A549 (cell line): Measurements from ENCODE around the gene VIL1.

Source experiments
- CEBPB ChIP-seq, 2 experiments: fragments of >200 bp in 1 of 2; sonication (Bioruptor Twin) in 1 of 2; formaldehyde crosslinking in 1 of 2; IDR thresholded peaks; 2 replicates each; pipeline ENCODE4 v1.6.1; 2012 to 2016
- CTCF ChIP-seq: fragments of >200 bp; sonication (Bioruptor Twin); formaldehyde crosslinking; IDR thresholded peaks from 3 replicates; pipeline ENCODE4 v1.5.1; 2016
- FOSL2 ChIP-seq, 2 experiments: fragments of 450-650 bp in 1 of 2; fragments of >200 bp in 1 of 2; sonication (Bioruptor Twin) in 1 of 2; formaldehyde crosslinking; IDR thresholded peaks; 2 replicates each; pipeline versions ENCODE4 v1.5.0 to v1.6.1; 2016 to 2020; ENCODE audit warnings: mild to moderate bottlenecking in 1 of 2, moderate library complexity in 1 of 2
- HDAC2 ChIP-seq: fragments of 200-600 bp; sonication (generic); IDR thresholded peaks from 2 replicates; pipeline ENCODE4 v1.6.1; 2016
- JUNB ChIP-seq: fragments of >200 bp; sonication (Bioruptor Twin); formaldehyde crosslinking; IDR thresholded peaks from 2 replicates; pipeline ENCODE4 v1.6.1; 2016
- MAFK ChIP-seq: fragments of 450-650 bp; IDR thresholded peaks from 2 replicates; pipeline ENCODE4 v1.6.1; 2014; ENCODE audit not compliant: partially characterized antibody
- POLR2A ChIP-seq: IDR thresholded peaks from 2 replicates; pipeline ENCODE4 v1.6.1; 2012; ENCODE audit warnings: mild to moderate bottlenecking, low read length
- RAD21 ChIP-seq, 2 experiments: fragments of >200 bp in 1 of 2; sonication (Bioruptor Twin) in 1 of 2; formaldehyde crosslinking in 1 of 2; IDR thresholded peaks in 1 of 2; conservative IDR thresholded peaks in 1 of 2; 2 replicates in 1 of 2; 3 replicates in 1 of 2; pipeline ENCODE4 v1.6.1; 2012 to 2018; ENCODE audit warnings: inconsistent platforms in 1 of 2
- TFCP2L1 ChIP-seq: fragments of 250-450 bp; sonication (Bioruptor Pico); IDR thresholded peaks from 2 replicates; pipeline ENCODE4 v1.5.0; 2021; ENCODE audit warnings: mild to moderate bottlenecking

- no peak for TF ChIP-seq CTCF
- no peak for TF ChIP-seq FOSL2 (IDR thresholded peaks at IDR 0.05)
- TF ChIP-seq FOSL2 (CRISPR knock-in tag; IDR thresholded peaks at IDR 0.05): no peak
- no peak for TF ChIP-seq TFCP2L1 (CRISPR knock-in tag)
- no peak for TF ChIP-seq CEBPB (IDR thresholded peaks at IDR 0.05)
- no peak for TF ChIP-seq MAFK
- TF ChIP-seq HDAC2: no peak
- no peak for TF ChIP-seq POLR2A
- TF ChIP-seq RAD21 (conservative IDR thresholded peaks at IDR 0.05 in 1 of 2, IDR thresholded peaks at IDR 0.05 in 1 of 2): no peak
- TF ChIP-seq JUNB: no peak
Observed at GRCh38 chr2:218391202-218391601, 27.7 kb upstream of the VIL1 start.
